Measurements from ENCODE around the gene CDK5R2. TPM values are rescaled to one million over a fixed set of nuclear protein-coding genes. Genes with fewer than 3 reads are reported as not detected.

CDK5R2 gene
- total and polyA plus RNA-seq, 2 of the 13 experiments (the other 11 are each of a cell fraction or from before 2014, with no cell fraction given): not detected

DNA sequence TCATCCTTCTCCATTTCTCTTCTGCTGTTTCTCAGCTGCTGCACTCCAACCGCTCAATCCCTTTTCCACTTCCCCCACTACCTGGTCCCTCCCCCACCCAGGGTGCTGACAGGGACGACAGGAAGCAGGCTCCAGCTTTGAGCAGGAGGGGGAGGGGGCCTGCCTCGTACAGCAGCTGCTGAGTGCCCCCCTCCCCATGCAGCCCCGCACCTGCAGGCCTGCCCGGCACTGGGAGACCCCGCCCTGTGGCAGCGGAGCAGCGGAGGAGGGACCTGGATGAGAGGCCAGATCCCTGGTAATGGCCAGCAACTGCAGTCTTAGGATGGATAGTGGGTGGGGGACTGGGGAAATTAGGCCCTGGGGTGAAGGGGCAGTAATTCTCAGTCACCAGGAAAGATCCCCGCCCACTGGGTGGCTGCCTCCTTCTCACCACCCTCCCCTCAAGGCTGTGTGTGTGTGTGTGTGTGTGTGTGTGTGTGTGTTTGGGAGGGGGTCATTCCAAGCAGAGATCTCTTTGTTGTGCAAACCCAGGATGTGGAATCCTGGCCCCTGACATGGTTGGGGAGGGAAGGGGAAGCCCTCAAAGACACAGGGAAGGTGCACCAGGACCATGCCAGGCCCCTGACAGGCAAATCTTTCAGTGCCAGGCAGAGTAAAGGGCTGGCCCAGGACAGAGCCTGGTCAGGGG is 40.6 kb downstream of the CDK5R2 start:
- no peak overlapping the region for H3K9ac ChIP-seq (ENCODE audit: insufficient read depth, low read depth, low read length)
- in situ Hi-C loops (cut with HindIII; ENCODE audit: extremely low pct_ligation_motif_present, low pct_unique_long_range_greater_than_20kb): no loop called here
- 33% methylated on average over 9 of the region's 9 CpGs for WGBS (ENCODE audit: low lambda C conversion rate)
- H3K9me3 ChIP-seq (ENCODE audit: low read length): no peaks in the 10 kb centered on the region
- H4K20me1 ChIP-seq (ENCODE audit: insufficient read depth, low read length): peaks cover 49% of the 10 kb centered on the region; the same call in 1 of the 2 replicates
- TF ChIP-seq SRSF9 (IDR thresholded peaks at IDR 0.05; ENCODE audit: borderline replicate concordance, insufficient read depth, low read depth, low read length, poor library complexity, severe bottlenecking) (no peak), GABPA (IDR thresholded peaks at IDR 0.05; ENCODE audit: low read depth, low read length) (peak; percentile 15; the same call in 1 of the 2 replicates), GABPA (CRISPR knock-in tag; IDR thresholded peaks at IDR 0.05; ENCODE audit: low read depth) (no peak)
- POLR2A ChIA-PET: no interaction called here
- no peaks in the 10 kb centered on the region for H3K36me3 ChIP-seq (replicated peaks in 1 of 2; ENCODE audit: control insufficient read depth in 1 of 2, insufficient read depth in 2 of 2, low read length in 2 of 2)
- no peak overlapping the region for H3K27ac ChIP-seq (ENCODE audit: extremely low read length, insufficient read depth, low read length)
- peaks cover 30% of the 10 kb centered on the region for H3K4me1 ChIP-seq (ENCODE audit: insufficient read depth, low read length)
- peaks cover 43 to 94% of the 10 kb centered on the region in 2 experiments for H3K27me3 ChIP-seq (ENCODE audit: control insufficient read depth in 1 of 2, insufficient read depth in 2 of 2, low read length in 2 of 2)
- CTCF ChIA-PET (ENCODE audit: low intra/inter-chr PET ratio, low total read pairs): no interaction called here
- H3K4me3 ChIP-seq (replicated peaks in 1 of 3; ENCODE audit: insufficient read depth in 1 of 3, low read depth in 2 of 3, low read length in 3 of 3): no peak overlapping the region
- DNase-seq (ENCODE audit: low spot score) (no peak), ATAC-seq (no peak), FAIRE-seq (no peak)
- BruUV-seq (replicated peaks): no TSS peak
- H2AFZ ChIP-seq (ENCODE audit: low read length): no peak overlapping the region
- intact Hi-C loops (cut with micrococcal nuclease; ENCODE audit: unreplicated experiment): no loop called here
- no peak overlapping the region for H3K4me2 ChIP-seq (ENCODE audit: low read depth, low read length)
- no peaks in the 10 kb centered on the region for H3K79me2 ChIP-seq (ENCODE audit: insufficient read depth, low read length)

DNA sequence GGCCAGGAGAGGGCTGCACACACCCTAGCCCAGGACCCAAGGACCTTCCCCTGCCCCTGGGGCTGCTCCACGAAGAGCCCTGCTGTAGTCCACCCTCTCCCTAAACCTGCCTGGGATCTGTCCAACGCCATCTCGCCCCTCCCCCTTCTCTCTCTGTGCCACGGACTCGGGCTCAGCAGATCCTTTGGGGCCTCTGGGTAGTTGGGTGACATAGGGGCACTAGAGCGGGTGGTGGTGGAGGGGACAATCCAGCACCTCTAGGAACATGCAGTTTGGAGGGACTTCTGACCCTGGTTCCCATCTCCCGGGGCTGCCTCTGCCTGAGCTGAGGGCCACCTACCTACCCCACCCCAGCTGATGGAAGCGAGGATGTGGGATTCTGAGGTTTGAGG is 41.1 kb downstream of the CDK5R2 start:
- Histone ChIP-seq H3K9me3 (ENCODE audit: low read length) (no peaks in the 10 kb centered on the region), H3K4me2 (ENCODE audit: low read depth, low read length) (no peak overlapping the region), H4K20me1 (ENCODE audit: insufficient read depth, low read length) (peaks cover 44% of the 10 kb centered on the region; the same call in 1 of the 2 replicates), H3K36me3 (replicated peaks in 1 of 2; ENCODE audit: control insufficient read depth in 1 of 2, insufficient read depth in 2 of 2, low read length in 2 of 2) (no peaks in the 10 kb centered on the region), H3K27me3 (ENCODE audit: control insufficient read depth in 1 of 2, insufficient read depth in 2 of 2, low read length in 2 of 2) (peaks cover 41 to 94% of the 10 kb centered on the region in 2 experiments), H3K4me1 (ENCODE audit: insufficient read depth, low read length) (peaks cover 30% of the 10 kb centered on the region), H3K4me3 (replicated peaks in 1 of 3; ENCODE audit: insufficient read depth in 1 of 3, low read depth in 2 of 3, low read length in 3 of 3) (no peak overlapping the region), H3K27ac (ENCODE audit: extremely low read length, insufficient read depth, low read length) (no peak overlapping the region), H3K9ac (ENCODE audit: insufficient read depth, low read depth, low read length) (no peak overlapping the region), H2AFZ (ENCODE audit: low read length) (no peak overlapping the region), H3K79me2 (ENCODE audit: insufficient read depth, low read length) (no peaks in the 10 kb centered on the region)
- no peak for ATAC-seq
- CTCF ChIA-PET (ENCODE audit: low intra/inter-chr PET ratio, low total read pairs): no interaction called here
- intact Hi-C loops (cut with micrococcal nuclease; ENCODE audit: unreplicated experiment): no loop called here
- POLR2A ChIA-PET: no interaction called here
- no peak for FAIRE-seq
- in situ Hi-C loops (cut with HindIII; ENCODE audit: extremely low pct_ligation_motif_present, low pct_unique_long_range_greater_than_20kb): no loop called here
- 19% methylated on average over 8 of the region's 8 CpGs for WGBS (ENCODE audit: low lambda C conversion rate)
- DNase-seq (ENCODE audit: low spot score): no peak
- BruUV-seq (replicated peaks): no TSS peak
- TF ChIP-seq SRSF1 (optimal IDR thresholded peaks at IDR 0.05; ENCODE audit: low read depth, low read length): no peak
- no peak for TF ChIP-seq MED1 (CRISPR knock-in tag; IDR thresholded peaks at IDR 0.05)
- no peak for TF ChIP-seq ESRRA (CRISPR knock-in tag; IDR thresholded peaks at IDR 0.05; ENCODE audit: low read depth)
- TF ChIP-seq, protein P1, sequence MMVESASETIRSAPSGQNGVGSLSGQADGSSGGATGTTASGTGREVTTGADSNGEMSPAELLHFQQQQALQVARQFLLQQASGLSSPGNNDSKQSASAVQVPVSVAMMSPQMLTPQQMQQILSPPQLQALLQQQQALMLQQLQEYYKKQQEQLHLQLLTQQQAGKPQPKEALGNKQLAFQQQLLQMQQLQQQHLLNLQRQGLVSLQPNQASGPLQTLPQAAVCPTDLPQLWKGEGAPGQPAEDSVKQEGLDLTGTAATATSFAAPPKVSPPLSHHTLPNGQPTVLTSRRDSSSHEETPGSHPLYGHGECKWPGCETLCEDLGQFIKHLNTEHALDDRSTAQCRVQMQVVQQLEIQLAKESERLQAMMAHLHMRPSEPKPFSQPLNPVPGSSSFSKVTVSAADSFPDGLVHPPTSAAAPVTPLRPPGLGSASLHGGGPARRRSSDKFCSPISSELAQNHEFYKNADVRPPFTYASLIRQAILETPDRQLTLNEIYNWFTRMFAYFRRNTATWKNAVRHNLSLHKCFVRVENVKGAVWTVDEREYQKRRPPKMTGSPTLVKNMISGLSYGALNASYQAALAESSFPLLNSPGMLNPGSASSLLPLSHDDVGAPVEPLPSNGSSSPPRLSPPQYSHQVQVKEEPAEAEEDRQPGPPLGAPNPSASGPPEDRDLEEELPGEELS (CRISPR knock-in tag; IDR thresholded peaks at IDR 0.05): no peak
- TF ChIP-seq, protein P2, sequence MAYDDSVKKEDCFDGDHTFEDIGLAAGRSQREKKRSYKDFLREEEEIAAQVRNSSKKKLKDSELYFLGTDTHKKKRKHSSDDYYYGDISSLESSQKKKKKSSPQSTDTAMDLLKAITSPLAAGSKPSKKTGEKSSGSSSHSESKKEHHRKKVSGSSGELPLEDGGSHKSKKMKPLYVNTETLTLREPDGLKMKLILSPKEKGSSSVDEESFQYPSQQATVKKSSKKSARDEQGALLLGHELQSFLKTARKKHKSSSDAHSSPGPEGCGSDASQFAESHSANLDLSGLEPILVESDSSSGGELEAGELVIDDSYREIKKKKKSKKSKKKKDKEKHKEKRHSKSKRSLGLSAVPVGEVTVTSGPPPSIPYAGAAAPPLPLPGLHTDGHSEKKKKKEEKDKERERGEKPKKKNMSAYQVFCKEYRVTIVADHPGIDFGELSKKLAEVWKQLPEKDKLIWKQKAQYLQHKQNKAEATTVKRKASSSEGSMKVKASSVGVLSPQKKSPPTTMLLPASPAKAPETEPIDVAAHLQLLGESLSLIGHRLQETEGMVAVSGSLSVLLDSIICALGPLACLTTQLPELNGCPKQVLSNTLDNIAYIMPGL (CRISPR knock-in tag; IDR thresholded peaks at IDR 0.05; ENCODE audit: borderline replicate concordance in 1 of 2, low read depth in 1 of 2): no peak
- no peak for TF ChIP-seq ATF7 (IDR thresholded peaks at IDR 0.05)
- TF ChIP-seq ATF7 (CRISPR knock-in tag; IDR thresholded peaks at IDR 0.05): no peak
- TF ChIP-seq SP5 (CRISPR knock-in tag; IDR thresholded peaks at IDR 0.05; ENCODE audit: borderline replicate concordance, low read depth): no peak
- TF ChIP-seq, protein P3, sequence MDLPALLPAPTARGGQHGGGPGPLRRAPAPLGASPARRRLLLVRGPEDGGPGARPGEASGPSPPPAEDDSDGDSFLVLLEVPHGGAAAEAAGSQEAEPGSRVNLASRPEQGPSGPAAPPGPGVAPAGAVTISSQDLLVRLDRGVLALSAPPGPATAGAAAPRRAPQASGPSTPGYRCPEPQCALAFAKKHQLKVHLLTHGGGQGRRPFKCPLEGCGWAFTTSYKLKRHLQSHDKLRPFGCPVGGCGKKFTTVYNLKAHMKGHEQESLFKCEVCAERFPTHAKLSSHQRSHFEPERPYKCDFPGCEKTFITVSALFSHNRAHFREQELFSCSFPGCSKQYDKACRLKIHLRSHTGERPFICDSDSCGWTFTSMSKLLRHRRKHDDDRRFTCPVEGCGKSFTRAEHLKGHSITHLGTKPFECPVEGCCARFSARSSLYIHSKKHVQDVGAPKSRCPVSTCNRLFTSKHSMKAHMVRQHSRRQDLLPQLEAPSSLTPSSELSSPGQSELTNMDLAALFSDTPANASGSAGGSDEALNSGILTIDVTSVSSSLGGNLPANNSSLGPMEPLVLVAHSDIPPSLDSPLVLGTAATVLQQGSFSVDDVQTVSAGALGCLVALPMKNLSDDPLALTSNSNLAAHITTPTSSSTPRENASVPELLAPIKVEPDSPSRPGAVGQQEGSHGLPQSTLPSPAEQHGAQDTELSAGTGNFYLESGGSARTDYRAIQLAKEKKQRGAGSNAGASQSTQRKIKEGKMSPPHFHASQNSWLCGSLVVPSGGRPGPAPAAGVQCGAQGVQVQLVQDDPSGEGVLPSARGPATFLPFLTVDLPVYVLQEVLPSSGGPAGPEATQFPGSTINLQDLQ (CRISPR knock-in tag; IDR thresholded peaks at IDR 0.05): no peak
